Umbilical cord (tissue), 2 donors: Measurements from ENCODE around the gene RIPPLY2. TPM values are rescaled to one million over a fixed set of nuclear protein-coding genes. Genes with fewer than 3 reads are reported as not detected.

ENCODE experiments used
- DNase-seq: peaks from one replicate; pipeline ENCODE4 v3.0.0-alpha.2; 2015; ENCODE audit warnings: low spot score
- total RNA-seq: library from RNA; depleted of rRNA; stranded (reverse); fragments of >200 nt; gene quantifications from one replicate; pipeline ENCODE4 v1.2.3, GENCODE V29; 2014; ENCODE audit warnings: low replicate concordance; ENCODE audit not compliant: insufficient read depth

Gene RIPPLY2
- total RNA-seq, 1 donor from 2014 or later: 7.0 TPM

- DNase-seq: no peak
Observed at GRCh38 chr6:83904395-83904794, 51.2 kb downstream of the RIPPLY2 start.

GRCh38 chr6:83905648-83906047, 52.5 kb downstream of the RIPPLY2 start:
- DNase-seq: no peak

Other genes with a start within 250 kb of the RIPPLY2 start
- gene SNAP91, start 144.3 kb upstream of the RIPPLY2 start, total RNA-seq: 0.72 TPM
- 3.1 TPM for gene CYB5R4, start 6.3 kb downstream of the RIPPLY2 start, total RNA-seq
- gene MRAP2, start 180.4 kb downstream of the RIPPLY2 start, total RNA-seq: 4.1 TPM